Panc1 (cell line): ENCODE results near the gene HYAL1.

Experiments used
- CTCF ChIP-seq: fragments of 450-650 bp; IDR thresholded peaks from 2 replicates; pipeline ENCODE4 v1.5.1; 2017; ENCODE audit warnings: mild to moderate bottlenecking
- POLR2AphosphoS5 ChIP-seq: IDR thresholded peaks from 2 replicates; pipeline ENCODE4 v1.6.1; 2012; ENCODE audit warnings: mild to moderate bottlenecking, low read depth, low read length, moderate library complexity
- REST ChIP-seq, 2 experiments: IDR thresholded peaks; 2 replicates each; pipeline ENCODE4 v1.6.1; 2011 to 2012; ENCODE audit warnings: low read depth in 2 of 2, control low read depth in 1 of 2, low read length in 1 of 2, mild to moderate bottlenecking in 1 of 2, moderate library complexity in 1 of 2; ENCODE audit not compliant: insufficient read depth in 1 of 2
- SIN3A ChIP-seq: IDR thresholded peaks from 2 replicates; pipeline ENCODE4 v1.6.1; 2012; ENCODE audit warnings: low read depth, mild to moderate bottlenecking, low read length, moderate library complexity, borderline replicate concordance; ENCODE audit not compliant: insufficient read depth

DNA sequence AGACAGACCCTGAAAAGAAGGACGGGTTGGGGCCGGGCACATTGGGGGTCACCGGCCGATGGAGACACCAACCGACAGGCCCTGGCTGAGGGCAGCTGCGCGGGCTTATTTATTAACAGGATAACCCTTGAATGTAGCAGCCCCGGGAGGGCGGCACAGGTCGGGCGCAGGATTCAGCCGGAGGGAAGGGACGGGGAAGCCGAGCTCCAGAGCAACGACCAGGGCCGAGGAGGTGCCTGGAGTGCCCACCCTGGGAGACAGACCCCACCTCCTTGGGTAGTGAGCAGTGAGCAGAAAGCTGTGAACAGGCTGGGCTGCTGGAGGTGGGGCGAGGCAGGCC lies 26.6 kb downstream of the HYAL1 start:
- TF ChIP-seq CTCF (no peak), POLR2AphosphoS5 (no peak), SIN3A (no peak), REST (IDR thresholded peaks at IDR 0.05; ENCODE audit: insufficient read depth in 1 of 2, low read depth in 2 of 2, low read length in 1 of 2) (no peak)
